HepG2 (cell line): ENCODE results near the gene LUM. TPM values are rescaled to one million over a fixed set of nuclear protein-coding genes. Genes with fewer than 3 reads are reported as not detected.

ENCODE experiments used
- ATAC-seq: fragments of 200-7000 bp; cut with Tn5 transposase; 3 replicates; pipeline ENCODE4 v1.9.1; 2020; ENCODE audit warnings: mild to moderate bottlenecking, moderate library complexity
- BruUV-seq: library from RNA; stranded (reverse); fragments of 400-500 nt; replicated peaks from 2 replicates; lab custom pipeline; 2021; lab: Mats Ljungman, UMichigan
- CTCF ChIA-PET: fragments of 300-600 bp; formaldehyde crosslinking; extraction: SDS; loops from one replicate; lab custom pipeline; 2021; ENCODE audit warnings: low total read pairs, inconsistent platforms, low intra/inter-chr PET ratio; lab: Yijun Ruan, JAX
- POLR2A ChIA-PET: fragments of 350-600 bp; sonication (Branson Sonifier 250); formaldehyde crosslinking; loops from one replicate; lab custom pipeline; 2020; ENCODE audit warnings: antibody characterized with exemption, inconsistent platforms; lab: Yijun Ruan, JAX
- DNase-seq: peaks from one replicate; pipeline ENCODE4 v3.0.0-alpha.2; 2015; ENCODE audit warnings: low spot score
- FAIRE-seq: peaks from 3 replicates; lab custom pipeline; 2011; peaks lifted over from hg19 to GRCh38; lab: Jason Lieb, UNC
- H2AFZ ChIP-seq: one replicate; pipeline ENCODE4 v1.6.1; 2011; ENCODE audit warnings: low read length, inconsistent platforms
- H3K27ac ChIP-seq: fragments of 300-600 bp; 3 replicates; pipeline ENCODE4 v1.8.0; 2011; ENCODE audit warnings: mixed run types, mild to moderate bottlenecking, mixed read lengths, low read length, inconsistent platforms; ENCODE audit not compliant: insufficient read depth; ENCODE audit errors: extremely low read length
- H3K27me3 ChIP-seq, 2 experiments: fragments of 200-600 bp in 1 of 2; 2 replicates in 1 of 2; 3 replicates in 1 of 2; pipeline versions ENCODE4 v1.6.0 to v1.8.0; 2011; ENCODE audit warnings: low read length in 2 of 2, mild to moderate bottlenecking in 2 of 2, moderate library complexity in 2 of 2, inconsistent platforms in 1 of 2; ENCODE audit not compliant: insufficient read depth in 2 of 2, control insufficient read depth in 1 of 2
- H3K36me3 ChIP-seq, 2 experiments: fragments of 200-600 bp in 1 of 2; replicated peaks in 1 of 2; 2 replicates in 1 of 2; 3 replicates in 1 of 2; pipeline versions ENCODE4 v1.5.1 to v1.8.0; 2011; ENCODE audit warnings: low read length in 2 of 2, inconsistent platforms in 1 of 2; ENCODE audit not compliant: insufficient read depth in 2 of 2, control insufficient read depth in 1 of 2
- H3K4me1 ChIP-seq: 2 replicates; pipeline ENCODE4 v1.5.1; 2012; ENCODE audit warnings: low read length, inconsistent platforms; ENCODE audit not compliant: insufficient read depth
- H3K4me2 ChIP-seq: 2 replicates; pipeline ENCODE4 v1.6.0; 2011; ENCODE audit warnings: low read depth, low read length, inconsistent platforms
- H3K4me3 ChIP-seq, 3 experiments: fragments of 200-600 bp in 1 of 3; sonication (generic), shearing (Covaris generic) in 1 of 3; replicated peaks in 1 of 3; 2 replicates each; pipeline ENCODE4 v1.5.1; 2011 to 2016; ENCODE audit warnings: low read length in 3 of 3, inconsistent platforms in 2 of 3, low read depth in 2 of 3, mild to moderate bottlenecking in 2 of 3, control low read depth in 1 of 3, mixed read lengths in 1 of 3; ENCODE audit not compliant: insufficient read depth in 1 of 3
- H3K79me2 ChIP-seq: one replicate; pipeline ENCODE4 v1.6.1; 2011; ENCODE audit warnings: low read length, inconsistent platforms; ENCODE audit not compliant: insufficient read depth
- H3K9ac ChIP-seq: 2 replicates; pipeline ENCODE4 v1.6.0; 2011; ENCODE audit warnings: mild to moderate bottlenecking, low read depth, low read length, inconsistent platforms; ENCODE audit not compliant: insufficient read depth
- H3K9me3 ChIP-seq: 2 replicates; pipeline ENCODE4 v1.5.1; 2012; ENCODE audit warnings: mild to moderate bottlenecking, low read length
- H4K20me1 ChIP-seq: 2 replicates; pipeline ENCODE4 v1.6.0; 2011; ENCODE audit warnings: inconsistent platforms, mild to moderate bottlenecking, low read length, moderate library complexity; ENCODE audit not compliant: insufficient read depth
- ATF7 ChIP-seq, 2 experiments: fragments of 450-650 bp in 1 of 2; sonication (generic) in 1 of 2; formaldehyde crosslinking in 1 of 2; IDR thresholded peaks; 2 replicates each; pipeline versions ENCODE4 v1.4.0 to v1.6.1; 2016 to 2020; ENCODE audit warnings: antibody characterized with exemption in 1 of 2, mild to moderate bottlenecking in 1 of 2, missing genetic modification reagents in 1 of 2
- KLF11 ChIP-seq: IDR thresholded peaks from 2 replicates; pipeline ENCODE4 v1.6.1; 2016; ENCODE audit warnings: missing compliant biosample characterization
- MAFF ChIP-seq: IDR thresholded peaks from 2 replicates; pipeline ENCODE4 v1.6.1; 2011; ENCODE audit warnings: low read depth, low read length, improper control_type of control experiment
- MAFK ChIP-seq, 2 experiments: IDR thresholded peaks in 1 of 2; conservative IDR thresholded peaks in 1 of 2; 2 replicates each; pipeline ENCODE4 v1.6.1; 2011; ENCODE audit warnings: improper control_type of control experiment in 2 of 2, low read length in 2 of 2
- ZFY ChIP-seq: sonication (generic); formaldehyde crosslinking; IDR thresholded peaks from 2 replicates; pipeline ENCODE4 v1.4.0; 2020; ENCODE audit warnings: missing genetic modification reagents
- WGBS: methylation state at CpG from one replicate; pipeline ENCODE4 v1.1.6; 2017; ENCODE audit warnings: low lambda C conversion rate; 5-methylcytosine and 5-hydroxymethylcytosine counted together
- in situ Hi-C: cut with HindIII; loops from 2 replicates; pipeline ENCODE4 v1.10.0; 2017; ENCODE audit warnings: low pct_unique_long_range_greater_than_20kb; ENCODE audit not compliant: extremely low pct_ligation_motif_present
- intact Hi-C: fragments of 100-400 bp; cut with micrococcal nuclease; formaldehyde crosslinking; loops from one replicate; pipeline ENCODE4 v1.10.0; 2022; ENCODE audit not compliant: unreplicated experiment
- polyA plus RNA-seq, 8 experiments: library from polyadenylated mRNA; depleted of rRNA in 3 of 8; stranded (reverse) in 7 of 8; unstranded in 1 of 8; fragments of >200 nt; fragmentation: Illumina TruSeq in 4 of 8; extraction: Trizol in 4 of 8; gene quantifications; 2 replicates each; pipeline versions ENCODE4 v1.2.1 to v1.2.3, GENCODE V29; 2011 to 2016; ENCODE audit warnings: low read depth in 4 of 8, missing spikeins in 1 of 8, mixed read lengths in 1 of 8; ENCODE audit not compliant: insufficient read depth in 1 of 8
- total RNA-seq, 5 experiments: library from RNA; depleted of rRNA; stranded (reverse); fragments of >200 nt; fragmentation: Illumina TruSeq; extraction: Trizol; gene quantifications; 2 replicates each; pipeline ENCODE4 v1.2.3, GENCODE V29; 2016; ENCODE audit warnings: low read depth in 1 of 5
- TF ChIP-seq, protein P1 (sequence below): sonication (generic); formaldehyde crosslinking; IDR thresholded peaks from 2 replicates; pipeline ENCODE4 v1.8.0; 2022; ENCODE audit warnings: mild to moderate bottlenecking, missing genetic modification reagents; ENCODE audit not compliant: insufficient replicate concordance

The LUM gene
- total and polyA plus RNA-seq, 2 of the 13 experiments (the other 11 are each of a cell fraction or from before 2014, with no cell fraction given): not detected

DNA sequence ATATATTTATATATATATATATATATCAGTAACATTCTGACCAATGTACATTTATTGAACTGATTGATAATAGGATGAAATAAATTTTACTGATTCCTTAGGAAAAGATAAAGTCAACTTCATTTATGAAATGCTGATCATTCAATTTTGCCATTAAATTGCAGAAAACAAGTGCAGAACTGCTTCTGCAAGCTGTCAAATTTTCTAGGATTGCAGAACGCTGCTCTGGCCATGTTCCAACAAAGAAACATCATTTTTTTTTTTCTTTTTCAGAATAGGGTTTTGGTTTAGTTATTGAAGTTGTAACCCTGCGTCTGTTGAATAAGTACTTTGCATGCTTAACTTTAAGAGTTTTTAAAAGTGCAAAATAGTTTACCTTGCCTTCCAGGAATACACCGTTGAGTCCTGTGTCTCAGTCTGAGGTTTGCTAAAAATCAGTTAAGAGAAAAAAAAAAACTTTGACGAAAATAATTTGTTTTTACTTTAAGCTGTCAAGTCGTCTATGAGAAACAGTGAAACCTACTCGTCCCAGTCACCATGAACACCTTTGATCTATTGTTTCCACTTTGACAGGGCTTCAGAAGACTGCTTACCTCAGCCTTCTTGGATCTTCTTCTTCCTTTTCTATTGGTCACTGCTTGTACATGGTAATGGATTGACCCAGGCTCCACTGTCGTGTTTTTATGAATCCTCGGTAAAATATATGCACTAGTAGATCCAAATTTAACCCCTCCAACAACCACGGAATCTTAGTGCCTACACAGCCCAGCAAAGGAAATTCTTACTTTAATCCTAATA, 53.7 kb downstream of the LUM start, which contains the start of gene KERA:
TSS of gene KERA (minus strand) at position 657 of the 798 bp plus-strand sequence. CDS start 1,743 bp downstream, outside the sequence.
- H2AFZ ChIP-seq: no peak within 1 kb of the TSS
- no peaks in the 10 kb centered on the region for H3K9me3 ChIP-seq
- FAIRE-seq: no peak
- no peak for DNase-seq
- intact Hi-C loops (no loop called here), in situ Hi-C loops (no loop called here)
- CTCF ChIA-PET: no interaction called here
- no peak within 1 kb of the TSS for H3K27ac ChIP-seq
- H3K4me2 ChIP-seq: no peak within 1 kb of the TSS
- BruUV-seq: no TSS peak
- H3K4me1 ChIP-seq: no peaks in the 10 kb centered on the region
- no peak within 1 kb of the TSS for H3K4me3 ChIP-seq
- POLR2A ChIA-PET: no interaction called here
- H3K79me2 ChIP-seq: no peaks in the 10 kb centered on the region
- no peaks in the 10 kb centered on the region for H3K27me3 ChIP-seq
- H4K20me1 ChIP-seq: no peaks in the 10 kb centered on the region
- 5% methylated on average over 9 of the region's 9 CpGs for WGBS
- ATAC-seq: no peak
- no peaks in the 10 kb centered on the region for H3K36me3 ChIP-seq
- H3K9ac ChIP-seq: no peak within 1 kb of the TSS
- no peak for TF ChIP-seq KLF11
- peak; percentile 28 to 51; a peak in 1 of 4 replicates for TF ChIP-seq MAFK (conservative IDR thresholded peaks at IDR 0.05 in 1 of 2, IDR thresholded peaks at IDR 0.05 in 1 of 2; ENCODE audit: low read length in 2 of 2)
- TF ChIP-seq ZFY (CRISPR knock-in tag): no peak
- TF ChIP-seq, protein P1, sequence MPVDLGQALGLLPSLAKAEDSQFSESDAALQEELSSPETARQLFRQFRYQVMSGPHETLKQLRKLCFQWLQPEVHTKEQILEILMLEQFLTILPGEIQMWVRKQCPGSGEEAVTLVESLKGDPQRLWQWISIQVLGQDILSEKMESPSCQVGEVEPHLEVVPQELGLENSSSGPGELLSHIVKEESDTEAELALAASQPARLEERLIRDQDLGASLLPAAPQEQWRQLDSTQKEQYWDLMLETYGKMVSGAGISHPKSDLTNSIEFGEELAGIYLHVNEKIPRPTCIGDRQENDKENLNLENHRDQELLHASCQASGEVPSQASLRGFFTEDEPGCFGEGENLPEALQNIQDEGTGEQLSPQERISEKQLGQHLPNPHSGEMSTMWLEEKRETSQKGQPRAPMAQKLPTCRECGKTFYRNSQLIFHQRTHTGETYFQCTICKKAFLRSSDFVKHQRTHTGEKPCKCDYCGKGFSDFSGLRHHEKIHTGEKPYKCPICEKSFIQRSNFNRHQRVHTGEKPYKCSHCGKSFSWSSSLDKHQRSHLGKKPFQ (CRISPR knock-in tag): no peak
- no peak for TF ChIP-seq ATF7 (IDR thresholded peaks at IDR 0.05)
- no peak for TF ChIP-seq ATF7 (CRISPR knock-in tag; IDR thresholded peaks at IDR 0.05)
- TF ChIP-seq MAFF: peak; percentile 55
